ENCODE results near the gene GAB1. TPM values are rescaled to one million over a fixed set of nuclear protein-coding genes. Genes with fewer than 3 reads are reported as not detected.

The GAB1 gene
- total and polyA plus RNA-seq, 2 of the 13 experiments (the other 11 are each of a cell fraction or from before 2014, with no cell fraction given) = 8.7 to 14.7 TPM

DNA sequence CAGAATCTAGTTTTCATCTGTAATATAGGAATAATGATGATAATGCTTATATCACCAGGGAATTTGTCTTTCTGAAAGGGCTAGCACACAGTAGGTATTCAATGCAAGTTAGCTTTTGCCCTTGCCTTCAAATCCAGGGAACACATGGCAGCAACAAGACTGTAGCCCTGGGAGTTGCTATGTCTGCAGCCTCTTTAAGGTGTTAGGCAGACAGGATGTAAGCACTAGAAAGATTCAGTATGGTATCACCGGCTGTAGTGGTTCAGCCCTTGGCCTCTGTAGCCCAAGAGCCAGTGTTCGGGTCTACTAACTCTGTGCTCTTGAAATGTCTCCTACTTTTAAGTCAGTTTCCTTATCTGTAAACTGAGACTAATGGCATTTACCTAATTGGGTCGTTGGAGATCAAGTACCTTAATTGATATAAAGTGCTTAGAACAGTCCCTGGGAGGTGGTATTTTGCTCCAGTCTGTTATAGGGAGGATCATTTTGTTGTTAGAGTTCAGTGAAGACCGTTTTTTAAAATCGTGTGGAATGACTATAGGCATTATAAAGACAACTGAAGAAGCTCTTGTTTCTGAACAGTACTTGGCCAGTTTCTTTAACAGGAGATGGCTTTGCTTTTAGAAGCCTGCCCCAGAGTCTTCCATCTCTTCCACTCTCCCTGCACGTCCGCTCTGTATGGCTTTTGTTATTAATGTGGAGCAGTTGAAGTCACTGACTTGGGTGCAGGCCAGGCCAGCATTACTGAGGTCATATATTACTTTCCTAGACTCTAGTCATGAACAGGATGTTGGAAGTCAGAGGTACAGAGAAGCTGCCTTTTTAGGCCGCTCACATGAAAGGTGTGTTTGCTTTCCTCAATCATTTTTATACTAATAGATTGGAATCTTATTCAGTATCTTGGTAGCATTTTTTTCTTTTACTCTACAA lies 44.8 kb downstream of the GAB1 start (continued):
- TF ChIP-seq, protein P1, sequence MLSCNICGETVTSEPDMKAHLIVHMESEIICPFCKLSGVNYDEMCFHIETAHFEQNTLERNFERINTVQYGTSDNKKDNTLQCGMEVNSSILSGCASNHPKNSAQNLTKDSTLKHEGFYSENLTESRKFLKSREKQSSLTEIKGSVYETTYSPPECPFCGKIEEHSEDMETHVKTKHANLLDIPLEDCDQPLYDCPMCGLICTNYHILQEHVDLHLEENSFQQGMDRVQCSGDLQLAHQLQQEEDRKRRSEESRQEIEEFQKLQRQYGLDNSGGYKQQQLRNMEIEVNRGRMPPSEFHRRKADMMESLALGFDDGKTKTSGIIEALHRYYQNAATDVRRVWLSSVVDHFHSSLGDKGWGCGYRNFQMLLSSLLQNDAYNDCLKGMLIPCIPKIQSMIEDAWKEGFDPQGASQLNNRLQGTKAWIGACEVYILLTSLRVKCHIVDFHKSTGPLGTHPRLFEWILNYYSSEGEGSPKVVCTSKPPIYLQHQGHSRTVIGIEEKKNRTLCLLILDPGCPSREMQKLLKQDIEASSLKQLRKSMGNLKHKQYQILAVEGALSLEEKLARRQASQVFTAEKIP (CRISPR knock-in tag; IDR thresholded peaks at IDR 0.05; ENCODE audit: borderline replicate concordance) = no peak
- no peak for TF ChIP-seq JDP2 (CRISPR knock-in tag; IDR thresholded peaks at IDR 0.05; ENCODE audit: borderline replicate concordance)

DNA sequence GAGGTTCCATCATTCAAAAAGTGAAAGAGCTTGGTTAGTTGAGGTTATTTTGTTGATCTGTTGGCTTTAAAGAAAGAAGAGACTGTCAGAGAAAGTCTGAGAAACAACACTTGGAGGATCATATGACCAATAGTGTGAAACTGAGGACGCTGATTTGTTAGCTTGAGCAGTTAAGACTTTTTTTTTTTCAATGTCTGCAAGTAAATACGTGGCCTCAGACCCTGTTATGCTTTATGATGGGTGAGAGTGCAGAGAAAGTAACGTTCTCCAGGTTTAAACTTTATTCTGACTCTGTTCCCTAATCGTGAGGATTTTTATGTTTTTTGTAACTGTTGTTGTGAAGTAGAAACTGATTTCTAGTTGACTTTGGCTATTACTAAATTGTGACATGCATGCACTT lies 45.9 kb downstream of the GAB1 start:
- ChIA-PET CTCF (ENCODE audit: low intra/inter-chr PET ratio, low total read pairs) (no interaction called here), POLR2A (no interaction called here)
- WGBS (ENCODE audit: low lambda C conversion rate) = 81% methylated on average over 4 of the region's 4 CpGs
- no peak for DNase-seq (ENCODE audit: low spot score)
- Histone ChIP-seq H3K27me3 (ENCODE audit: control insufficient read depth in 1 of 2, insufficient read depth in 2 of 2, low read length in 2 of 2) (no peaks in the 10 kb centered on the region), H3K9me3 (ENCODE audit: low read length) (no peaks in the 10 kb centered on the region), H4K20me1 (ENCODE audit: insufficient read depth, low read length) (peaks cover 11% of the 10 kb centered on the region), H3K4me2 (ENCODE audit: low read depth, low read length) (no peak overlapping the region), H3K27ac (ENCODE audit: extremely low read length, insufficient read depth, low read length) (no peak overlapping the region), H2AFZ (ENCODE audit: low read length) (no peak overlapping the region), H3K36me3 (replicated peaks in 1 of 2; ENCODE audit: control insufficient read depth in 1 of 2, insufficient read depth in 2 of 2, low read length in 2 of 2) (no peaks in the 10 kb centered on the region), H3K9ac (ENCODE audit: insufficient read depth, low read depth, low read length) (no peak overlapping the region), H3K79me2 (ENCODE audit: insufficient read depth, low read length) (peaks cover 17% of the 10 kb centered on the region), H3K4me1 (ENCODE audit: insufficient read depth, low read length) (peaks cover 58% of the 10 kb centered on the region), H3K4me3 (replicated peaks in 1 of 3; ENCODE audit: insufficient read depth in 1 of 3, low read depth in 2 of 3, low read length in 3 of 3) (no peak overlapping the region)
- no TSS peak for BruUV-seq (replicated peaks)
- in situ Hi-C loops (cut with HindIII; ENCODE audit: extremely low pct_ligation_motif_present, low pct_unique_long_range_greater_than_20kb) (no loop called here), intact Hi-C loops (cut with micrococcal nuclease; ENCODE audit: unreplicated experiment) (no loop called here)
- no peak for FAIRE-seq
- no peak for ATAC-seq
- TF ChIP-seq, protein P2, sequence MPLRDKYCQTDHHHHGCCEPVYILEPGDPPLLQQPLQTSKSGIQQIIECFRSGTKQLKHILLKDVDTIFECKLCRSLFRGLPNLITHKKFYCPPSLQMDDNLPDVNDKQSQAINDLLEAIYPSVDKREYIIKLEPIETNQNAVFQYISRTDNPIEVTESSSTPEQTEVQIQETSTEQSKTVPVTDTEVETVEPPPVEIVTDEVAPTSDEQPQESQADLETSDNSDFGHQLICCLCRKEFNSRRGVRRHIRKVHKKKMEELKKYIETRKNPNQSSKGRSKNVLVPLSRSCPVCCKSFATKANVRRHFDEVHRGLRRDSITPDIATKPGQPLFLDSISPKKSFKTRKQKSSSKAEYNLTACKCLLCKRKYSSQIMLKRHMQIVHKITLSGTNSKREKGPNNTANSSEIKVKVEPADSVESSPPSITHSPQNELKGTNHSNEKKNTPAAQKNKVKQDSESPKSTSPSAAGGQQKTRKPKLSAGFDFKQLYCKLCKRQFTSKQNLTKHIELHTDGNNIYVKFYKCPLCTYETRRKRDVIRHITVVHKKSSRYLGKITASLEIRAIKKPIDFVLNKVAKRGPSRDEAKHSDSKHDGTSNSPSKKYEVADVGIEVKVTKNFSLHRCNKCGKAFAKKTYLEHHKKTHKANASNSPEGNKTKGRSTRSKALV (CRISPR knock-in tag; IDR thresholded peaks at IDR 0.05) = no peak
- TF ChIP-seq, protein P3, sequence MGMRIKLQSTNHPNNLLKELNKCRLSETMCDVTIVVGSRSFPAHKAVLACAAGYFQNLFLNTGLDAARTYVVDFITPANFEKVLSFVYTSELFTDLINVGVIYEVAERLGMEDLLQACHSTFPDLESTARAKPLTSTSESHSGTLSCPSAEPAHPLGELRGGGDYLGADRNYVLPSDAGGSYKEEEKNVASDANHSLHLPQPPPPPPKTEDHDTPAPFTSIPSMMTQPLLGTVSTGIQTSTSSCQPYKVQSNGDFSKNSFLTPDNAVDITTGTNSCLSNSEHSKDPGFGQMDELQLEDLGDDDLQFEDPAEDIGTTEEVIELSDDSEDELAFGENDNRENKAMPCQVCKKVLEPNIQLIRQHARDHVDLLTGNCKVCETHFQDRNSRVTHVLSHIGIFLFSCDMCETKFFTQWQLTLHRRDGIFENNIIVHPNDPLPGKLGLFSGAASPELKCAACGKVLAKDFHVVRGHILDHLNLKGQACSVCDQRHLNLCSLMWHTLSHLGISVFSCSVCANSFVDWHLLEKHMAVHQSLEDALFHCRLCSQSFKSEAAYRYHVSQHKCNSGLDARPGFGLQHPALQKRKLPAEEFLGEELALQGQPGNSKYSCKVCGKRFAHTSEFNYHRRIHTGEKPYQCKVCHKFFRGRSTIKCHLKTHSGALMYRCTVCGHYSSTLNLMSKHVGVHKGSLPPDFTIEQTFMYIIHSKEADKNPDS (CRISPR knock-in tag; IDR thresholded peaks at IDR 0.05) = no peak
- TF ChIP-seq ZNF792 (CRISPR knock-in tag; IDR thresholded peaks at IDR 0.05) (no peak), SRSF1 (optimal IDR thresholded peaks at IDR 0.05; ENCODE audit: low read depth, low read length) (no peak), BHLHE40 (IDR thresholded peaks at IDR 0.05; ENCODE audit: low read length) (no peak), MEIS2 (CRISPR knock-in tag; IDR thresholded peaks at IDR 0.05) (no peak), ZNF816 (CRISPR knock-in tag; IDR thresholded peaks at IDR 0.05; ENCODE audit: borderline replicate concordance) (no peak), ARNT2 (CRISPR knock-in tag; IDR thresholded peaks at IDR 0.05; ENCODE audit: low read depth) (no peak), ZNF724P (CRISPR knock-in tag; IDR thresholded peaks at IDR 0.05; ENCODE audit: borderline replicate concordance) (no peak)
- TF ChIP-seq, protein P4, sequence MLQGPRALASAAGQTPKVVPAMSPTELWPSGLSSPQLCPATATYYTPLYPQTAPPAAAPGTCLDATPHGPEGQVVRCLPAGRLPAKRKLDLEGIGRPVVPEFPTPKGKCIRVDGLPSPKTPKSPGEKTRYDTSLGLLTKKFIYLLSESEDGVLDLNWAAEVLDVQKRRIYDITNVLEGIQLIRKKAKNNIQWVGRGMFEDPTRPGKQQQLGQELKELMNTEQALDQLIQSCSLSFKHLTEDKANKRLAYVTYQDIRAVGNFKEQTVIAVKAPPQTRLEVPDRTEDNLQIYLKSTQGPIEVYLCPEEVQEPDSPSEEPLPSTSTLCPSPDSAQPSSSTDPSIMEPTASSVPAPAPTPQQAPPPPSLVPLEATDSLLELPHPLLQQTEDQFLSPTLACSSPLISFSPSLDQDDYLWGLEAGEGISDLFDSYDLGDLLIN (CRISPR knock-in tag; IDR thresholded peaks at IDR 0.05; ENCODE audit: borderline replicate concordance) = no peak
- TF ChIP-seq, protein P5, sequence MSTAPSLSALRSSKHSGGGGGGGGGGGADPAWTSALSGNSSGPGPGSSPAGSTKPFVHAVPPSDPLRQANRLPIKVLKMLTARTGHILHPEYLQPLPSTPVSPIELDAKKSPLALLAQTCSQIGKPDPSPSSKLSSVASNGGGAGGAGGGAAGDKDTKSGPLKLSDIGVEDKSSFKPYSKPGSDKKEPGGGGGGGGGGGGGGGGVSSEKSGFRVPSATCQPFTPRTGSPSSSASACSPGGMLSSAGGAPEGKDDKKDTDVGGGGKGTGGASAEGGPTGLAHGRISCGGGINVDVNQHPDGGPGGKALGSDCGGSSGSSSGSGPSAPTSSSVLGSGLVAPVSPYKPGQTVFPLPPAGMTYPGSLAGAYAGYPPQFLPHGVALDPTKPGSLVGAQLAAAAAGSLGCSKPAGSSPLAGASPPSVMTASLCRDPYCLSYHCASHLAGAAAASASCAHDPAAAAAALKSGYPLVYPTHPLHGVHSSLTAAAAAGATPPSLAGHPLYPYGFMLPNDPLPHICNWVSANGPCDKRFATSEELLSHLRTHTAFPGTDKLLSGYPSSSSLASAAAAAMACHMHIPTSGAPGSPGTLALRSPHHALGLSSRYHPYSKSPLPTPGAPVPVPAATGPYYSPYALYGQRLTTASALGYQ (CRISPR knock-in tag; IDR thresholded peaks at IDR 0.05) = no peak
